A673 (cell line): ENCODE data around the gene ACTL6B.

Experiments used
- EZH2 ChIP-seq: fragments of 200-600 bp; sonication (generic); IDR thresholded peaks from 2 replicates; pipeline ENCODE4 v1.6.1; 2017; ENCODE audit warnings: borderline replicate concordance, low read depth, mild to moderate bottlenecking, mixed read lengths, antibody characterized with exemption, low read length; ENCODE audit not compliant: poor library complexity, severe bottlenecking
- TF ChIP-seq, protein P1 (sequence below): fragments of 300-800, 200-600 bp; sonication (generic); conservative IDR thresholded peaks from 2 replicates; pipeline ENCODE4 v1.5.1; 2017; ENCODE audit warnings: low read depth, mild to moderate bottlenecking, antibody characterized with exemption, low read length, moderate library complexity, mixed read lengths

DNA sequence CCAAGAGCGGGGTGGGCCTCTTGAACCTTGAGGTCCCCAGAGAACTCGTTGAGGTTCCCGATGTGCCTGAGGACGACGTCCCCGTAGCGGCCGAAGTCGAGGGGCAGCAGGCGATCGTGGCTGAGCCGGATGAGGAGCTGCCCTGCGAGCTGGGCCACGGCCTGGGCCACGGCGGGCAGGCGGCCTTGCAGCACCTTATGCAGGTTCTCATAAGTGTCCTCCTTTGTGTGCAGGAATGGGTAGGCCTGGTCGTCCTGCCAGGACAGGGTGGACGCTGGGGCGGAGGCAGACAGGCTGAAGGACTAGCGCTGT, 29.1 kb downstream of the ACTL6B start:
- TF ChIP-seq, protein P1, sequence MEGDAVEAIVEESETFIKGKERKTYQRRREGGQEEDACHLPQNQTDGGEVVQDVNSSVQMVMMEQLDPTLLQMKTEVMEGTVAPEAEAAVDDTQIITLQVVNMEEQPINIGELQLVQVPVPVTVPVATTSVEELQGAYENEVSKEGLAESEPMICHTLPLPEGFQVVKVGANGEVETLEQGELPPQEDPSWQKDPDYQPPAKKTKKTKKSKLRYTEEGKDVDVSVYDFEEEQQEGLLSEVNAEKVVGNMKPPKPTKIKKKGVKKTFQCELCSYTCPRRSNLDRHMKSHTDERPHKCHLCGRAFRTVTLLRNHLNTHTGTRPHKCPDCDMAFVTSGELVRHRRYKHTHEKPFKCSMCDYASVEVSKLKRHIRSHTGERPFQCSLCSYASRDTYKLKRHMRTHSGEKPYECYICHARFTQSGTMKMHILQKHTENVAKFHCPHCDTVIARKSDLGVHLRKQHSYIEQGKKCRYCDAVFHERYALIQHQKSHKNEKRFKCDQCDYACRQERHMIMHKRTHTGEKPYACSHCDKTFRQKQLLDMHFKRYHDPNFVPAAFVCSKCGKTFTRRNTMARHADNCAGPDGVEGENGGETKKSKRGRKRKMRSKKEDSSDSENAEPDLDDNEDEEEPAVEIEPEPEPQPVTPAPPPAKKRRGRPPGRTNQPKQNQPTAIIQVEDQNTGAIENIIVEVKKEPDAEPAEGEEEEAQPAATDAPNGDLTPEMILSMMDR = no peak
- no peak for TF ChIP-seq EZH2
